Esophagus muscularis mucosa (tissue), 4 donors: ENCODE measurements around the gene PTPRN2.

Source experiments
- CTCF ChIP-seq, 3 experiments: fragments of 200-600 bp in 2 of 3; fragments of 450-650 bp in 1 of 3; sonication (generic) in 2 of 3; IDR thresholded peaks; one replicate each; pipeline ENCODE4 v1.5.1; 2017 to 2019; ENCODE audit warnings: antibody characterized with exemption in 3 of 3, mild to moderate bottlenecking in 2 of 3, moderate library complexity in 1 of 3
- EP300 ChIP-seq: sonication (generic); formaldehyde crosslinking; IDR thresholded peaks from one replicate; pipeline ENCODE4 v1.6.1; 2017; ENCODE audit warnings: antibody characterized with exemption
- POLR2A ChIP-seq: fragments of 450-650 bp; IDR thresholded peaks from one replicate; pipeline ENCODE4 v1.6.1; 2017; ENCODE audit warnings: antibody characterized with exemption, moderate library complexity, mild to moderate bottlenecking, low read depth
- POLR2AphosphoS5 ChIP-seq, 2 donors: sonication (generic); formaldehyde crosslinking; IDR thresholded peaks; one replicate each; pipeline ENCODE4 v1.6.1; 2017; ENCODE audit warnings: antibody characterized with exemption in 2 of 2

- no peak for TF ChIP-seq POLR2A
- TF ChIP-seq CTCF (IDR thresholded peaks at IDR 0.05), result no peak
- no peak for TF ChIP-seq EP300
- TF ChIP-seq POLR2AphosphoS5 (IDR thresholded peaks at IDR 0.05), result no peak
Measured at GRCh38 chr7:158541346-158542010, 46.1 kb downstream of the PTPRN2 start.
